WERI-Rb-1 (cell line): ENCODE measurements around the gene ADGRG6.
"Not testable (repeated sequence)": the region's sequence is repeated elsewhere in the genome, so short reads cannot be mapped to it uniquely, and the experiment has no call there.

Experiments used
- DNase-seq: peaks from one replicate; pipeline ENCODE4 v3.0.0-alpha.2; 2020
- H3K27ac ChIP-seq: fragments of 250-450 bp; sonication (Bioruptor Pico); 2 replicates; pipeline ENCODE4 v1.5.1; 2020; ENCODE audit warnings: mild to moderate bottlenecking, moderate library complexity
- H3K27me3 ChIP-seq: fragments of 250-450 bp; sonication (Bioruptor Pico); 2 replicates; pipeline ENCODE4 v1.5.1; 2021; ENCODE audit warnings: mild to moderate bottlenecking, low read depth, moderate library complexity; ENCODE audit not compliant: insufficient read depth, severe bottlenecking
- H3K36me3 ChIP-seq: fragments of 250-450 bp; sonication (Bioruptor Pico); 2 replicates; pipeline ENCODE4 v1.5.1; 2020; ENCODE audit warnings: mild to moderate bottlenecking, moderate library complexity
- H3K4me3 ChIP-seq: 2 replicates; pipeline ENCODE4 v1.5.1; 2011; ENCODE audit warnings: low read depth, mild to moderate bottlenecking, control low read depth, low read length
- H3K9me3 ChIP-seq: fragments of 250-450 bp; sonication (Bioruptor Pico); 2 replicates; pipeline ENCODE4 v1.5.1; 2021; ENCODE audit warnings: mild to moderate bottlenecking, moderate library complexity; ENCODE audit not compliant: severe bottlenecking
- TF ChIP-seq, protein P1 (sequence below): IDR thresholded peaks from 2 replicates; pipeline ENCODE4 v1.5.1; 2011; ENCODE audit warnings: low read depth, mild to moderate bottlenecking, control low read depth, inconsistent platforms, low read length

ADGRG6 gene

DNA sequence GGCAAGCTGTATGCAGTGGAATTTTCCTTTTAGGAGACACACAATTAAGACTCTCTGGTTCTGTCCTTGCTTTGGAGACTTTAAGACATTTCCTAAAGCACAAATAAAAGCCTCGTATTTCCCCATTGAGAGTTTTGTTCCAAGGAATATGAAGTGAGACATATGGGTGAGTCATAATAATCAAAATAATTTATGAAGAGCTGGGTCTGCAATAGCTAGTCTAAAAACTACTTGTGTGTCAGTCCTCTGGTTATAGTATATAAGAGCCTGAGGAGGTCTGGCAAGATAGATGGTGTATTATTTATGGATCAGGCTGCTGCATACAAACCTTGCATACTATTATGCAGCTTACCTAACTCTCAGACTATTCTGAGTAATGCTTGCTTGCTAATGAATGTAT, 142.6 kb downstream of the ADGRG6 start:
- Histone ChIP-seq H3K36me3 (no peaks in the 10 kb centered on the region), H3K4me3 (no peak overlapping the region), H3K27me3 (no peaks in the 10 kb centered on the region), H3K9me3 (no peaks in the 10 kb centered on the region), H3K27ac (no peak overlapping the region)
- no peak for DNase-seq
- TF ChIP-seq, protein P1, sequence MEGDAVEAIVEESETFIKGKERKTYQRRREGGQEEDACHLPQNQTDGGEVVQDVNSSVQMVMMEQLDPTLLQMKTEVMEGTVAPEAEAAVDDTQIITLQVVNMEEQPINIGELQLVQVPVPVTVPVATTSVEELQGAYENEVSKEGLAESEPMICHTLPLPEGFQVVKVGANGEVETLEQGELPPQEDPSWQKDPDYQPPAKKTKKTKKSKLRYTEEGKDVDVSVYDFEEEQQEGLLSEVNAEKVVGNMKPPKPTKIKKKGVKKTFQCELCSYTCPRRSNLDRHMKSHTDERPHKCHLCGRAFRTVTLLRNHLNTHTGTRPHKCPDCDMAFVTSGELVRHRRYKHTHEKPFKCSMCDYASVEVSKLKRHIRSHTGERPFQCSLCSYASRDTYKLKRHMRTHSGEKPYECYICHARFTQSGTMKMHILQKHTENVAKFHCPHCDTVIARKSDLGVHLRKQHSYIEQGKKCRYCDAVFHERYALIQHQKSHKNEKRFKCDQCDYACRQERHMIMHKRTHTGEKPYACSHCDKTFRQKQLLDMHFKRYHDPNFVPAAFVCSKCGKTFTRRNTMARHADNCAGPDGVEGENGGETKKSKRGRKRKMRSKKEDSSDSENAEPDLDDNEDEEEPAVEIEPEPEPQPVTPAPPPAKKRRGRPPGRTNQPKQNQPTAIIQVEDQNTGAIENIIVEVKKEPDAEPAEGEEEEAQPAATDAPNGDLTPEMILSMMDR: no peak

DNA sequence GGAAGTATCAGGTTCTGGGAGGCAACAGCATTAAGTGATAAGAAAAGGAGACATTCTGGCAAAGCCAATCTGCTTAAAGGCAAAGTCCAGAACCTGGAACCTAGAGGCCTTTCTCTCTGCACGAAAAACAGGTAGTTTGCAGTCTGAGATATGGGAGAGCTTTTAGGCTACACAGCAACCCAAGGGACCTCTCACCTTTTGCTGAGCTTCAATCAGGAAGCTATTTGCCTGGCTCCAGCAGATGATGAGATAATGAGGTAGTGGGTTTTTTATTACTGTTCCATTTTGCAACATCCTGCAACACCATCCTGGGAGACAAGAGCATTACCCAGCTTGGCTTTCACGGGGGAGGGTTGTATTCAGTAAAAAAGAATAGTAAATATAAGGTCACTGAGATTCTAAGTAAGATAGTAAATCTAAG, 143.1 kb downstream of the ADGRG6 start:
- TF ChIP-seq, protein P1: no peak
- DNase-seq: no peak
- Histone ChIP-seq H3K4me3 (no peak overlapping the region), H3K27me3 (no peaks in the 10 kb centered on the region), H3K36me3 (no peaks in the 10 kb centered on the region), H3K9me3 (no peaks in the 10 kb centered on the region), H3K27ac (no peak overlapping the region)

DNA sequence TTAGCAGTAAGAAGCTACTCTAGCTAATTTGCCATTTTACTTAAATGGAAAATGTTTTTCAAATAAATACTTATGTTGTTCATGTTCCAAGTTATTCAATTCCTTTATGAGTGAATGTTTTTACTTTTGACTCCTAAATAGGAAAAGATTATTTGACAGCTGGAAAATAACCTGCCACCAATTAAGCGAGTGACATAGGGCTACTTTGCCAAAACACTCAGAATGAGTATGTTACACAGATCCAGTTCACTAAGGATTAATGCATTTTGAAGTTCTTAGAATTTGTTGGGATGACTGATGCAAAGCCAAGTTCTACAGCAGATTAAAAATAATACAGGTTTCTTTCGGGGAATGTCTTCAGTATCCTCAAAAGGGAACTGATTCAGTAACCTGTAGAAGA, 144.4 kb downstream of the ADGRG6 start:
- no peaks in the 10 kb centered on the region for H3K27me3 ChIP-seq
- no peak for DNase-seq
- no peaks in the 10 kb centered on the region for H3K36me3 ChIP-seq
- H3K4me3 ChIP-seq: no peak overlapping the region
- TF ChIP-seq, protein P1: no peak
- H3K27ac ChIP-seq: no peak overlapping the region
- H3K9me3 ChIP-seq: no peaks in the 10 kb centered on the region

DNA sequence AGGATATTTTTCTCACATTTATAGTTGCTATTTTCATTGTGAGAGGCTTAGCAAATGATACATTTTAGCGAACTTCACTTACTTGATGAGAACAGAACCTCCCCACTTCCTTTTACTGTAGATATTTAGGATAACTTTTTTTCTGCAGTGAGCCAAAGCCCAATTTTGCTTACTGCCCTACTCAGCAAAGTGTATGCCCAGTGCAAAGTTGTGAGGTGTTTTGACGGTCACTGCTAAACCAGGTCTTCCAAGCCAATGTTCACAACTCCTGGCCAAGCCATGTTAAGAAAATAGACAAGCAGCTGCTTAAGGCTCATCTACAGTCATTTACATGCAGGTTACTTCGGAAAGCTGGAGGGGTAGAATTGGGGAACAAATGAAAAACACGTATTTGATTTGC, 144.8 kb downstream of the ADGRG6 start:
- DNase-seq: no peak
- Histone ChIP-seq H3K36me3 (no peaks in the 10 kb centered on the region), H3K27ac (no peak overlapping the region), H3K4me3 (no peak overlapping the region), H3K9me3 (no peaks in the 10 kb centered on the region), H3K27me3 (no peaks in the 10 kb centered on the region)
- TF ChIP-seq, protein P1: no peak

DNA sequence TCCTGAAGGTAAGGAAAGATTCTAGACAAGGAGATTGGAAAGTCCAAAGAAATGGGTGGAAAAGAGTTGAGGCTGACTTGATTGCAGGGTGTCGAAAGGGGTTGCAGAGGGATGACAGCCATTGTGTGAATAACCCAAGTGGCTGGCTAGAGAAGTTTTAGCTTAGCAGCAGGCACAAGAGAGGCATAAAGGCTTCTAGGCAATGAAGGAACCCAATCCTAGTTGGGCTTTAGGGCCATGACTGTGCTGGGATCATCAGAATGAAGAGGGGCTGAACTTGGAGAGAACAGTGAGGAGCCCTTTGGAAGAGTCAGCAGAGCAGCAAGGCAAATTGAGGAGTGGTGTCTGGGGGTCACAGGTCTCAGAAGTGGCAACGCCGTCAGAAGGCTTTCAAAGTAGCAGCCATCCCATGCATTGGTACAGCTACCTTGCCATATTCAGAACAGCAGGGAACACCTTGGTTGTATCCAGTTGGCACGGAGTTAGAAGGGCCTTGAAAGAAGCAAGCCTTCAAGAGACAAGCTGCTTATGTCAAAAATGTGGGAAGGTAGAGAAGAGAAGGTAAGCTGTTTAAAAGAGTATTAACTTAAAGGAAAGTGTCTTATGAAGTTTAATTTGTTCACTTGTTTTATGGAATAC, 146.4 kb downstream of the ADGRG6 start:
- H3K9me3 ChIP-seq: no peaks in the 10 kb centered on the region
- no peaks in the 10 kb centered on the region for H3K27me3 ChIP-seq
- no peak for DNase-seq
- no peak overlapping the region for H3K4me3 ChIP-seq
- TF ChIP-seq, protein P1: no peak
- no peaks in the 10 kb centered on the region for H3K36me3 ChIP-seq
- no peak overlapping the region for H3K27ac ChIP-seq

DNA sequence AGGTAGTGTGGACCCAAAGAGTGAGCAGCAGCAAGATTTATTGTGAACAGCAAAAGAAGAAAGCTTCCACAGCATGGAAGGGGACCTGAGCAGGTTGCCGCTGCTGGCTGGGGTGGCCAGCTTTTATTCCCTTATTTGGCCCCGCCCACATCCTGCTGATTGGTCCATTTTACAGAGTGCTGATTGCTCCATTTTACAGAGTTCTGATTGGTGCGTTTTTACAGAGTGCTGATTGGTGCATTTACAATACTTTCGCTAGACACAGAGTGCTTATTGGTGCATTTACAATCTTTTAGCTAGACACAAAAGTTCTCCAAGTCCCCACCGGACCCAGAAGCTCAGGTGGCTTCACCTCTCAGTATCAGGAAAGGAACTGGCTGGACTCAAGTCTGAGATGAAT, 149.0 kb downstream of the ADGRG6 start:
- not testable (repeated sequence) for H3K27me3 ChIP-seq, H3K4me3 ChIP-seq, DNase-seq, H3K36me3 ChIP-seq, H3K9me3 ChIP-seq, H3K27ac ChIP-seq
